B cell (primary cell): ENCODE data around the gene RARB.

Experiments
- EZH2 ChIP-seq: IDR thresholded peaks from 2 replicates; pipeline ENCODE4 v1.6.1; 2012; ENCODE audit warnings: borderline replicate concordance, low read depth, mild to moderate bottlenecking, moderate library complexity, low read length; ENCODE audit not compliant: insufficient read depth, poor library complexity, severe bottlenecking
- TF ChIP-seq, protein P1 (sequence below): fragments of 200-600 bp; IDR thresholded peaks from one replicate; pipeline ENCODE4 v1.8.0; 2022; ENCODE audit warnings: antibody characterized with exemption, mild to moderate bottlenecking

DNA sequence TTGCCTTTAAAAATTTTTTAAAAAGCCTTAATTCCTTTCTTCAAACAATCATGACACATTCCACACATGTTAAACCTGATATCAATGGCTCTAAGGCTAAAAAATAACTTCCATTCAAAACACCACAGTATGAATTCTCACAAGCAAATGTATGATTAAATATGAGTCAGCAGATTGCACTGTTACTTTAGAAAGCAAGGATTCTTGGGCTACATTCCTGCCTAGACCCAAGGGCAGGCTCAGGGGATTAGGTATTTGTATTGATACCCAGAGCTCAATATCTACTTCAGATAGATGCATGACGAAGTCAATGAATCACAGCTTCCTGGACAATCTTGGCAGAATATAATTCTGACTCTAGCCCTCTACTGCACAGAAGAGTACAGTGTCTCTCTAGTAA, 65.7 kb downstream of the RARB start:
- TF ChIP-seq, protein P1, sequence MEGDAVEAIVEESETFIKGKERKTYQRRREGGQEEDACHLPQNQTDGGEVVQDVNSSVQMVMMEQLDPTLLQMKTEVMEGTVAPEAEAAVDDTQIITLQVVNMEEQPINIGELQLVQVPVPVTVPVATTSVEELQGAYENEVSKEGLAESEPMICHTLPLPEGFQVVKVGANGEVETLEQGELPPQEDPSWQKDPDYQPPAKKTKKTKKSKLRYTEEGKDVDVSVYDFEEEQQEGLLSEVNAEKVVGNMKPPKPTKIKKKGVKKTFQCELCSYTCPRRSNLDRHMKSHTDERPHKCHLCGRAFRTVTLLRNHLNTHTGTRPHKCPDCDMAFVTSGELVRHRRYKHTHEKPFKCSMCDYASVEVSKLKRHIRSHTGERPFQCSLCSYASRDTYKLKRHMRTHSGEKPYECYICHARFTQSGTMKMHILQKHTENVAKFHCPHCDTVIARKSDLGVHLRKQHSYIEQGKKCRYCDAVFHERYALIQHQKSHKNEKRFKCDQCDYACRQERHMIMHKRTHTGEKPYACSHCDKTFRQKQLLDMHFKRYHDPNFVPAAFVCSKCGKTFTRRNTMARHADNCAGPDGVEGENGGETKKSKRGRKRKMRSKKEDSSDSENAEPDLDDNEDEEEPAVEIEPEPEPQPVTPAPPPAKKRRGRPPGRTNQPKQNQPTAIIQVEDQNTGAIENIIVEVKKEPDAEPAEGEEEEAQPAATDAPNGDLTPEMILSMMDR: no peak
- no peak for TF ChIP-seq EZH2
